ENCODE results near the gene CACNA1C.

- TF ChIP-seq, protein P1, sequence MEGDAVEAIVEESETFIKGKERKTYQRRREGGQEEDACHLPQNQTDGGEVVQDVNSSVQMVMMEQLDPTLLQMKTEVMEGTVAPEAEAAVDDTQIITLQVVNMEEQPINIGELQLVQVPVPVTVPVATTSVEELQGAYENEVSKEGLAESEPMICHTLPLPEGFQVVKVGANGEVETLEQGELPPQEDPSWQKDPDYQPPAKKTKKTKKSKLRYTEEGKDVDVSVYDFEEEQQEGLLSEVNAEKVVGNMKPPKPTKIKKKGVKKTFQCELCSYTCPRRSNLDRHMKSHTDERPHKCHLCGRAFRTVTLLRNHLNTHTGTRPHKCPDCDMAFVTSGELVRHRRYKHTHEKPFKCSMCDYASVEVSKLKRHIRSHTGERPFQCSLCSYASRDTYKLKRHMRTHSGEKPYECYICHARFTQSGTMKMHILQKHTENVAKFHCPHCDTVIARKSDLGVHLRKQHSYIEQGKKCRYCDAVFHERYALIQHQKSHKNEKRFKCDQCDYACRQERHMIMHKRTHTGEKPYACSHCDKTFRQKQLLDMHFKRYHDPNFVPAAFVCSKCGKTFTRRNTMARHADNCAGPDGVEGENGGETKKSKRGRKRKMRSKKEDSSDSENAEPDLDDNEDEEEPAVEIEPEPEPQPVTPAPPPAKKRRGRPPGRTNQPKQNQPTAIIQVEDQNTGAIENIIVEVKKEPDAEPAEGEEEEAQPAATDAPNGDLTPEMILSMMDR (conservative IDR thresholded peaks at IDR 0.05; ENCODE audit: low read length), result no peak
- no peak for TF ChIP-seq EZH2phosphoT487 (IDR thresholded peaks at IDR 0.05; ENCODE audit: borderline replicate concordance, low read depth, low read length)
These were observed 598.5 kb downstream of the CACNA1C start for GRCh38 chr12:2651068-2651965.
